ENCODE results near the gene HDAC4. TPM values are rescaled to one million over a fixed set of nuclear protein-coding genes. Genes with fewer than 3 reads are reported as not detected.

Gene HDAC4
- total RNA-seq, 1 donor from 2014 or later: 76.6 TPM

DNA sequence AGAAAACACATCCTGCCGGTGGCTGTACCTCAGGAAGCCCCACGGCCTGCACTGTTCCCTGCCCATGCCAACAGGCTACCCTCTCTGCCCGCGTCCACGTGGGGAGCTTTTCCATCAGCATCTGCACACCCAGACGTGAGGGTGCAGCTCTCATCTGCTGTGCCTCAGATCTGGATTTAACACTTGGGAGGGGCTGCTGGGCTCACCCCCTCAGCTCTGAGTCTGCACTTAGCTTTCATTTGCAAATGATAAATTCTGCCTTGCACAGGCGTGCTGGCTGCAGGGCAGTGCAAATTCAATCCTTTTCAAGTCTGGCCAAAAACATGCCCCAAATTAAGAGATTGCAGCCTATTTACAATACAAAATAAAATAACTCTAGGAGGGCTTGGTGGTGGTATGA lies 307.3 kb downstream of the HDAC4 start:
- no peak for DNase-seq (ENCODE audit: extremely low spot score in 2 of 2)
- intact Hi-C loops (cut with DNase I): loop anchor here (10.0 kb wide), 1 partner anchor 259 kb away; no protein-coding TSS in a partner anchor
- TF ChIP-seq POLR2A (IDR thresholded peaks at IDR 0.05) (no peak), POLR2AphosphoS5 (IDR thresholded peaks at IDR 0.05; ENCODE audit: insufficient read depth in 1 of 2, low read depth in 1 of 2) (no peak)
- TF ChIP-seq, protein P1, sequence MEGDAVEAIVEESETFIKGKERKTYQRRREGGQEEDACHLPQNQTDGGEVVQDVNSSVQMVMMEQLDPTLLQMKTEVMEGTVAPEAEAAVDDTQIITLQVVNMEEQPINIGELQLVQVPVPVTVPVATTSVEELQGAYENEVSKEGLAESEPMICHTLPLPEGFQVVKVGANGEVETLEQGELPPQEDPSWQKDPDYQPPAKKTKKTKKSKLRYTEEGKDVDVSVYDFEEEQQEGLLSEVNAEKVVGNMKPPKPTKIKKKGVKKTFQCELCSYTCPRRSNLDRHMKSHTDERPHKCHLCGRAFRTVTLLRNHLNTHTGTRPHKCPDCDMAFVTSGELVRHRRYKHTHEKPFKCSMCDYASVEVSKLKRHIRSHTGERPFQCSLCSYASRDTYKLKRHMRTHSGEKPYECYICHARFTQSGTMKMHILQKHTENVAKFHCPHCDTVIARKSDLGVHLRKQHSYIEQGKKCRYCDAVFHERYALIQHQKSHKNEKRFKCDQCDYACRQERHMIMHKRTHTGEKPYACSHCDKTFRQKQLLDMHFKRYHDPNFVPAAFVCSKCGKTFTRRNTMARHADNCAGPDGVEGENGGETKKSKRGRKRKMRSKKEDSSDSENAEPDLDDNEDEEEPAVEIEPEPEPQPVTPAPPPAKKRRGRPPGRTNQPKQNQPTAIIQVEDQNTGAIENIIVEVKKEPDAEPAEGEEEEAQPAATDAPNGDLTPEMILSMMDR (IDR thresholded peaks at IDR 0.05): no peak
- Histone ChIP-seq H3K27ac (no peak overlapping the region), H3K36me3 (peaks cover 0 to under 1% of the 10 kb centered on the region in 2 donors), H3K27me3 (no peaks in the 10 kb centered on the region), H3K4me3 (no peak overlapping the region), H3K4me1 (no peaks in the 10 kb centered on the region), H3K9me3 (no peaks in the 10 kb centered on the region)

DNA sequence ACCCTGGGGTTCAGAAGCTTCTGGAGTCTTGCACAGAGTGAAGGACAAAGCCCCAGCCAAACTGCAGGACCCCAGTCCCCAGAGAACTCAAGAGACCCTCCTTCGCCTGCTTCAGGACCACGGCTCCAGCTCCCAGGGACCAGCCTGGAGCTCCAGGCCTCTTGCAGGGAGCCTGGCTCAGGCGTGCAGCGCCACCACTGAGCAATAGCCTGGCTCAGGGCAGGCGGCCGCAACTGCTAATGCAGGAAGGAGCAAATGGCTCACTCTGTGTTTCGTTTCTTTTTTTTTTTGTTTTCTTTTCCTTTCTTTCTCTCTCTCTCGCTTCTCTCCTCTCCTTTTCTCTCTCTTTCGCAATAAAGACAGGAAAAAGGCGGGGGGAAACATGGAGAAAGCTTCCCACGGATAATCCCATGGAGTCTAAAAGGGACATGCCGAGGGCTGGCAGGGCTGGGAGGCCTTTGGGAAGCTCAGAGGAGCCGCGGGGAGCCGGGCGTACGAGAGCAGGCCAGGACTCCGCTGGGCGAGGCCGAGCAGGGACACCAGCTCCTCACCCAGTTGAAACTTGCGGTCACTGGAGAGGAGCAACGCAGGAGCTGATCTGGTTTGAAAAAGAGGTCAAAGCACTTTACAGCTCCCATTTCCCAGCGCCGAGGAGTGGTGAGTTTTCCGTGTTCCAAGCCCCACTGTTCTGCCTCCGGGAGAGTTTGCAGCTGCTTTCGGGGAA lies 308.1 kb downstream of the HDAC4 start:
- H3K9me3 ChIP-seq: no peaks in the 10 kb centered on the region
- H3K4me3 ChIP-seq: no peak overlapping the region
- no peak for DNase-seq (ENCODE audit: extremely low spot score in 2 of 2)
- H3K27me3 ChIP-seq: no peaks in the 10 kb centered on the region
- intact Hi-C loops (cut with DNase I): loop anchor here (10.0 kb wide), 1 partner anchor 258 kb away; no protein-coding TSS in a partner anchor
- H3K36me3 ChIP-seq: peaks cover 0 to 9% of the 10 kb centered on the region in 2 donors
- no peaks in the 10 kb centered on the region for H3K4me1 ChIP-seq
- TF ChIP-seq, protein P1 (IDR thresholded peaks at IDR 0.05): no peak
- TF ChIP-seq POLR2AphosphoS5 (IDR thresholded peaks at IDR 0.05; ENCODE audit: insufficient read depth in 1 of 2, low read depth in 1 of 2): no peak
- TF ChIP-seq POLR2A (IDR thresholded peaks at IDR 0.05): no peak
- H3K27ac ChIP-seq: no peak overlapping the region

DNA sequence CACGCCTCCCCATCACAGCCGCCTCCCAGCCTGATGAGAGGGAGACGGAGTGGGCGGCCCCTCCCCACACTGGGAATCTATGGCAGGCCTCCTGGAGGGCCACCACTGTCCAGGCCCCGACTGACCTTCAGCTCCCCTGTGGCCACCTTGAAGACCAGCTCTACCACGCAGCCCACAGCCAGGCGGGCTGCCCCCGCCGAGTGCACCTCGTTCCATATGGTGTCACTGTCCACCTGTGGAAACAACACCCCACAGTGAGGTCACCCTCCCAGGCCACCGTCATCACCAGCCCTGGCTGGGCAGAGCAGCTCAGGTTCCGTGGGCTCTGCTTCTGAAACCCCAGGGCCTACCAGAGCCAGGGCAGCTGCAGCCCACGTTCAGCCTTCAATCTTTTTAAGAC lies 310.9 kb downstream of the HDAC4 start:
- Histone ChIP-seq H3K27me3 (no peaks in the 10 kb centered on the region), H3K4me1 (no peaks in the 10 kb centered on the region), H3K27ac (no peak overlapping the region), H3K9me3 (no peaks in the 10 kb centered on the region), H3K4me3 (no peak overlapping the region), H3K36me3 (peaks cover 0 to 11% of the 10 kb centered on the region in 2 donors)
- no peak for DNase-seq (ENCODE audit: extremely low spot score in 2 of 2)
- intact Hi-C loops (cut with DNase I): loop anchor here (10.0 kb wide), 1 partner anchor 255 kb away; no protein-coding TSS in a partner anchor
- TF ChIP-seq POLR2AphosphoS5 (IDR thresholded peaks at IDR 0.05; ENCODE audit: insufficient read depth in 1 of 2, low read depth in 1 of 2) (no peak), POLR2A (IDR thresholded peaks at IDR 0.05) (no peak)
- TF ChIP-seq, protein P1 (IDR thresholded peaks at IDR 0.05): no peak

DNA sequence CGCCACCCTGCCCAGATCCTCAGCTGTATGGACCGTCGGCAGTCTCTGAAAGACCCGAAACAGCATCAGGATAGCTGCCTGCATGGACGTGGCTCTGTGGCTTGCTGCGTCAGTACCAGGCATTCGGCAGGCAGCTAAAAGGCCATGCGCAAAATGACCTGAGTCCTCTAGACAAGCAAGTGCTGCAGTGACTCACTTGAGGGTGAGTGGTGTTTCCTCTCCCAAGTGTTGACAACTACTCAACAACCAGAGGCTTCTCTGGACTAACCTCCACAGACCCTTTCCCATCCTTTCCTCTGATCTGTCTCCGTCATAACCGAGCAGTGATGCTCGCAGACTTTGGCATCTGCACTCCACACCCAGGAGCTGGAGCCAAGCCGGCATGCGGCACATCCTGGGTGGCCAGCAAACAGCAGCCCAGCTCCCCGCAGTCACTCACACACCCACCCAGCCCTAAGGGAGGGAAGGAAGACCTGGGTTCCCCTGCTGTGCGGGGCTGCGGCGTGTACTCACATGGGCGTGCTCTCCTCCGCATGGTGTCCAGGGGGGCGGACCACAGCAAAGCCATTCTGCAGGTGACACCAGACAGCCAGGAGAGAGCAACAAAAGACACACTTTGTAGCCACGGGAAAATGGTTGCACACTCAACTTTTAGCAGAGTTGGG lies 313.6 kb downstream of the HDAC4 start:
- Histone ChIP-seq H3K4me1 (no peaks in the 10 kb centered on the region), H3K36me3 (peaks cover 0 to 29% of the 10 kb centered on the region in 2 donors), H3K4me3 (no peak overlapping the region), H3K9me3 (no peaks in the 10 kb centered on the region), H3K27me3 (no peaks in the 10 kb centered on the region), H3K27ac (no peak overlapping the region)
- DNase-seq (ENCODE audit: extremely low spot score in 2 of 2): no peak
- TF ChIP-seq POLR2AphosphoS5 (IDR thresholded peaks at IDR 0.05; ENCODE audit: insufficient read depth in 1 of 2, low read depth in 1 of 2) (no peak), POLR2A (IDR thresholded peaks at IDR 0.05) (no peak)
- TF ChIP-seq, protein P1 (IDR thresholded peaks at IDR 0.05): no peak
- intact Hi-C loops (cut with DNase I): no loop called here
